SK-N-SH treated with all-trans-retinoic acid at 6 μM for 48 hours (cell line): ENCODE results near the gene RAPGEF5.

Experiments used
- ATAC-seq: fragments of 200-7000 bp; cut with Tn5 transposase; 3 replicates; pipeline ENCODE4 v1.9.1; 2020; ENCODE audit warnings: mild to moderate bottlenecking, moderate library complexity
- ARNTL ChIP-seq: fragments of 450-650 bp; formaldehyde crosslinking; IDR thresholded peaks from 2 replicates; pipeline ENCODE4 v1.5.0; 2020; ENCODE audit warnings: low read depth, mild to moderate bottlenecking, moderate library complexity, borderline replicate concordance
- BACH2 ChIP-seq: fragments of 250-450 bp; sonication (Bioruptor Pico); IDR thresholded peaks from 2 replicates; pipeline ENCODE4 v1.9.0; 2021; ENCODE audit warnings: mild to moderate bottlenecking, borderline replicate concordance
- ESRRG ChIP-seq: fragments of 250-450 bp; sonication (Bioruptor Pico); IDR thresholded peaks from 2 replicates; pipeline ENCODE4 v1.6.1; 2021; ENCODE audit warnings: mild to moderate bottlenecking
- ISL1 ChIP-seq: fragments of 250-450 bp; sonication (Bioruptor Pico); IDR thresholded peaks from 2 replicates; pipeline ENCODE4 v2.1.2; 2022; ENCODE audit warnings: mild to moderate bottlenecking, moderate library complexity
- OSR1 ChIP-seq: fragments of 250-450 bp; sonication (Bioruptor Pico); IDR thresholded peaks from 2 replicates; pipeline ENCODE4 v1.8.0; 2022; ENCODE audit warnings: moderate library complexity, mild to moderate bottlenecking, inconsistent platforms
- PATZ1 ChIP-seq: fragments of 250-450 bp; sonication (Bioruptor Pico); IDR thresholded peaks from 2 replicates; pipeline ENCODE4 v1.8.0; 2020; ENCODE audit warnings: mild to moderate bottlenecking, moderate library complexity, borderline replicate concordance
- PPARA ChIP-seq: fragments of 250-450 bp; sonication (Bioruptor Pico); IDR thresholded peaks from 2 replicates; pipeline ENCODE4 v1.5.0; 2020; ENCODE audit warnings: mild to moderate bottlenecking, borderline replicate concordance
- RARB ChIP-seq: fragments of 250-450 bp; sonication (Bioruptor Pico); IDR thresholded peaks from 2 replicates; pipeline ENCODE4 v1.8.0; 2021; ENCODE audit warnings: mild to moderate bottlenecking, moderate library complexity
- SNAI2 ChIP-seq: fragments of 250-450 bp; sonication (Bioruptor Pico); IDR thresholded peaks from 2 replicates; pipeline ENCODE4 v1.5.0; 2020; ENCODE audit warnings: mild to moderate bottlenecking, moderate library complexity
- TCF4 ChIP-seq: fragments of 250-450 bp; sonication (Bioruptor Pico); IDR thresholded peaks from 2 replicates; pipeline ENCODE4 v1.8.0; 2021; ENCODE audit warnings: mild to moderate bottlenecking, moderate library complexity, borderline replicate concordance
- TOX ChIP-seq: fragments of 250-450 bp; sonication (Bioruptor Pico); IDR thresholded peaks from 2 replicates; pipeline ENCODE4 v1.8.0; 2021; ENCODE audit warnings: mild to moderate bottlenecking, moderate library complexity, borderline replicate concordance
- TSHZ2 ChIP-seq: fragments of 250-450 bp; sonication (Bioruptor Pico); IDR thresholded peaks from 2 replicates; pipeline ENCODE4 v1.5.0; 2020; ENCODE audit warnings: mild to moderate bottlenecking, moderate library complexity
- ZFP30 ChIP-seq: fragments of 450-650 bp; formaldehyde crosslinking; IDR thresholded peaks from 2 replicates; pipeline ENCODE4 v1.5.0; 2022; ENCODE audit warnings: mild to moderate bottlenecking, moderate library complexity
- ZNF70 ChIP-seq: fragments of 450-650 bp; formaldehyde crosslinking; IDR thresholded peaks from 2 replicates; pipeline ENCODE4 v1.5.0; 2020; ENCODE audit warnings: mild to moderate bottlenecking, moderate library complexity
- ZNF8 ChIP-seq: fragments of 450-650 bp; formaldehyde crosslinking; IDR thresholded peaks from 2 replicates; pipeline ENCODE4 v1.5.0; 2020; ENCODE audit warnings: mild to moderate bottlenecking, moderate library complexity
- TF ChIP-seq, protein P1 (sequence below): fragments of 250-450 bp; sonication (Bioruptor Pico); IDR thresholded peaks from 2 replicates; pipeline ENCODE4 v1.5.1; 2020; ENCODE audit warnings: low read depth, mild to moderate bottlenecking, moderate library complexity
- TF ChIP-seq, protein P2 (sequence below): fragments of 250-450 bp; sonication (Bioruptor Pico); IDR thresholded peaks from 2 replicates; pipeline ENCODE4 v1.5.1; 2021; ENCODE audit warnings: mild to moderate bottlenecking, moderate library complexity
- TF ChIP-seq, protein P3 (sequence below): fragments of 250-450 bp; sonication (Bioruptor Pico); IDR thresholded peaks from 2 replicates; pipeline ENCODE4 v1.8.0; 2021; ENCODE audit warnings: low read depth, mild to moderate bottlenecking, moderate library complexity, borderline replicate concordance

Gene RAPGEF5

DNA sequence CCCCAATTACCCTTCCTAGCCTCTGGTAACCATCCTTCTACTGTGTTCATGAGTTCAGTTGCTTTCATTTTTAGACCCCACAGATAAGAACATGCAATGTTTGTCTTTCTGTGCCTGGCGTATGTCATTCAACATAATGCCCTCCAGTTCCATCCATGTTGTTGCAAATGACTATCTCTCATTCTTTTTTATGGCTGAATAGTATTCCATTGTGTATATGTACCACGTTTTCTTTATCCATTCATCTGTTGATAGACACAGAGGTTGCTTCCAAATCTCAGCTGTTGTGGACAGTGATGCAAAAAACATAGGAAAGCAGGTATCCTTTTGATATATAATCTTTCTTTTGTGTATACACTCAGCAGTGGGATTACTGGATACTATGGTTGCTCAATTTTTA is 51.2 kb downstream of the RAPGEF5 start:
- no peak for ATAC-seq
- no peak for TF ChIP-seq ESRRG (CRISPR knock-in tag)
- no peak for TF ChIP-seq PPARA (CRISPR knock-in tag)
- TF ChIP-seq OSR1 (CRISPR knock-in tag): no peak
- TF ChIP-seq PATZ1 (CRISPR knock-in tag): no peak
- TF ChIP-seq ZNF8 (CRISPR knock-in tag): peak; percentile 85
- no peak for TF ChIP-seq ISL1
- no peak for TF ChIP-seq ARNTL
- TF ChIP-seq, all 23 proteins: peak for 1

DNA sequence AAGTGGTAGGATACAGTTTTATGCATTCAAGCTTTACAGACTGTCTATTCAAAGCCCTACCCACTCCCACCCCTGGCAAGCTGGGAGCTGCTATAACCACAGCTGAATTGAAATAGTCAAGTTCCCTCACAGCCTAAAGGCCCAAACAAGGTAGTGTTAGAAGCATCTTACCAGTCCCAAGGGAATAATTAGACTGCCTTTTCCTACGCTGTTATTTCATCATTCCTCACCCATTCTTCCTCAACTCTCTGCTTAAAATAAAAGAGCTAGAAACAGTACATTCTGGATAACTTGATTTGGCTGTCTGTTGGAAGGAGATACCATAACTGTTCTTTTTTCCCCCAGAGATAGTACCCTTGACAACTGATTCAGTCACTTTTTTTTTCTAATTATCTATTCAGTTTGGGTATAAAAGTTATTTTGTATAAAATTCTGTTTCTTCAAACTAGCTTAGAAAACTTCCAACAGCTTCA is 54.0 kb downstream of the RAPGEF5 start:
- TF ChIP-seq, protein P1, sequence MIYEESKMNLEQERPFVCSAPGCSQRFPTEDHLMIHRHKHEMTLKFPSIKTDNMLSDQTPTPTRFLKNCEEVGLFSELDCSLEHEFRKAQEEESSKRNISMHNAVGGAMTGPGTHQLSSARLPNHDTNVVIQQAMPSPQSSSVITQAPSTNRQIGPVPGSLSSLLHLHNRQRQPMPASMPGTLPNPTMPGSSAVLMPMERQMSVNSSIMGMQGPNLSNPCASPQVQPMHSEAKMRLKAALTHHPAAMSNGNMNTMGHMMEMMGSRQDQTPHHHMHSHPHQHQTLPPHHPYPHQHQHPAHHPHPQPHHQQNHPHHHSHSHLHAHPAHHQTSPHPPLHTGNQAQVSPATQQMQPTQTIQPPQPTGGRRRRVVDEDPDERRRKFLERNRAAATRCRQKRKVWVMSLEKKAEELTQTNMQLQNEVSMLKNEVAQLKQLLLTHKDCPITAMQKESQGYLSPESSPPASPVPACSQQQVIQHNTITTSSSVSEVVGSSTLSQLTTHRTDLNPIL (CRISPR knock-in tag): no peak
- TF ChIP-seq, protein P2, sequence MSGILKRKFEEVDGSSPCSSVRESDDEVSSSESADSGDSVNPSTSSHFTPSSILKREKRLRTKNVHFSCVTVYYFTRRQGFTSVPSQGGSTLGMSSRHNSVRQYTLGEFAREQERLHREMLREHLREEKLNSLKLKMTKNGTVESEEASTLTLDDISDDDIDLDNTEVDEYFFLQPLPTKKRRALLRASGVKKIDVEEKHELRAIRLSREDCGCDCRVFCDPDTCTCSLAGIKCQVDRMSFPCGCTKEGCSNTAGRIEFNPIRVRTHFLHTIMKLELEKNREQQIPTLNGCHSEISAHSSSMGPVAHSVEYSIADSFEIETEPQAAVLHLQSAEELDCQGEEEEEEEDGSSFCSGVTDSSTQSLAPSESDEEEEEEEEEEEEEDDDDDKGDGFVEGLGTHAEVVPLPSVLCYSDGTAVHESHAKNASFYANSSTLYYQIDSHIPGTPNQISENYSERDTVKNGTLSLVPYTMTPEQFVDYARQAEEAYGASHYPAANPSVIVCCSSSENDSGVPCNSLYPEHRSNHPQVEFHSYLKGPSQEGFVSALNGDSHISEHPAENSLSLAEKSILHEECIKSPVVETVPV: no peak
- TF ChIP-seq BACH2 (CRISPR knock-in tag): no peak
- TF ChIP-seq, protein P3, sequence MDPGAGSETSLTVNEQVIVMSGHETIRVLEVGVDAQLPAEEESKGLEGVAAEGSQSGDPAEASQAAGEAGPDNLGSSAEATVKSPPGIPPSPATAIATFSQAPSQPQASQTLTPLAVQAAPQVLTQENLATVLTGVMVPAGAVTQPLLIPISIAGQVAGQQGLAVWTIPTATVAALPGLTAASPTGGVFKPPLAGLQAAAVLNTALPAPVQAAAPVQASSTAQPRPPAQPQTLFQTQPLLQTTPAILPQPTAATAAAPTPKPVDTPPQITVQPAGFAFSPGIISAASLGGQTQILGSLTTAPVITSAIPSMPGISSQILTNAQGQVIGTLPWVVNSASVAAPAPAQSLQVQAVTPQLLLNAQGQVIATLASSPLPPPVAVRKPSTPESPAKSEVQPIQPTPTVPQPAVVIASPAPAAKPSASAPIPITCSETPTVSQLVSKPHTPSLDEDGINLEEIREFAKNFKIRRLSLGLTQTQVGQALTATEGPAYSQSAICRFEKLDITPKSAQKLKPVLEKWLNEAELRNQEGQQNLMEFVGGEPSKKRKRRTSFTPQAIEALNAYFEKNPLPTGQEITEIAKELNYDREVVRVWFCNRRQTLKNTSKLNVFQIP (CRISPR knock-in tag): no peak
- no peak for TF ChIP-seq ZNF8 (CRISPR knock-in tag)
- TF ChIP-seq TOX (CRISPR knock-in tag): no peak
- TF ChIP-seq OSR1 (CRISPR knock-in tag): no peak
- no peak for TF ChIP-seq TSHZ2
- ATAC-seq: no peak

GRCh38 chr7:22302193-22302592 is 54.8 kb downstream of the RAPGEF5 start:
- ATAC-seq: no peak
- TF ChIP-seq TSHZ2: no peak
- no peak for TF ChIP-seq TCF4
- no peak for TF ChIP-seq PPARA (CRISPR knock-in tag)
- no peak for TF ChIP-seq ARNTL
- no peak for TF ChIP-seq ISL1
- TF ChIP-seq PATZ1 (CRISPR knock-in tag): no peak
- TF ChIP-seq, protein P1 (CRISPR knock-in tag): no peak
- no peak for TF ChIP-seq SNAI2 (CRISPR knock-in tag)
- TF ChIP-seq ZFP30: no peak
- TF ChIP-seq RARB (CRISPR knock-in tag): no peak
- no peak for TF ChIP-seq ZNF70
- TF ChIP-seq, protein P2: no peak
